ENCODE results near the gene CSNK1G2.

The CSNK1G2 gene

GRCh38 chr19:1932395-1932794 is 8.6 kb upstream of the CSNK1G2 start:
- Histone ChIP-seq H3K4me3 (ENCODE audit: extremely low read depth, insufficient read depth, low read length, poor library complexity, severe bottlenecking) (no peak overlapping the region), H3K27ac (ENCODE audit: low read depth, low read length, severe bottlenecking) (no peak overlapping the region), H3K9me3 (ENCODE audit: control insufficient read depth, low read length) (peaks cover 10% of the 10 kb centered on the region), H3K4me1 (ENCODE audit: control insufficient read depth, insufficient read depth, low read length, poor library complexity, severe bottlenecking) (no peaks in the 10 kb centered on the region), H3K36me3 (ENCODE audit: control insufficient read depth, insufficient read depth, low read length) (peaks cover 3% of the 10 kb centered on the region)
- 80 to 84% methylated on average over 4 to 8 of the region's 8 CpGs for WGBS, 2 experiments (ENCODE audit: insufficient coverage in 2 of 2)

DNA sequence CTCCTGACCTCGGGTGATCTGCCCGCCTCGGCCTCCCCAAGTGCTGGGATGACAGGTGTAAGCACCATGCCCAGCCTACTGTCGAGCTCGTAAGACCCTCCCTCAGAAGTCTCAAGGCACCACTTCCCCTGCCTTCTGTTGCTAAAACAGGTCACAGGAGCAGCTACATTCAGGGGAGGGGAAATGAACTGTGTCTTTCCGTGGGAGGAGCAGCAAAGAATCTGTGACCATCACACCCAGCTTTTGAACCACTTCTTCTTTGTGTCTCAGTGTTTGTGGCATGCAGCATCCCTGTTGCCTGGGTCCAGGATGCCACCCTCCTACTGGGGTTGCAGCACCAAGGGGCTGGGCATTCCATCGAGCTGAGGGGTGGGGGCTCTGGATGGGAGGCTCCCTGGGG is 7.7 kb upstream of the CSNK1G2 start:
- Histone ChIP-seq H3K36me3 (ENCODE audit: control insufficient read depth, insufficient read depth, low read length) (peaks cover 3% of the 10 kb centered on the region), H3K9me3 (ENCODE audit: control insufficient read depth, low read length) (peaks cover 10% of the 10 kb centered on the region), H3K4me3 (ENCODE audit: extremely low read depth, insufficient read depth, low read length, poor library complexity, severe bottlenecking) (no peak overlapping the region), H3K27ac (ENCODE audit: low read depth, low read length, severe bottlenecking) (no peak overlapping the region), H3K4me1 (ENCODE audit: control insufficient read depth, insufficient read depth, low read length, poor library complexity, severe bottlenecking) (no peaks in the 10 kb centered on the region)
- WGBS, 2 experiments (ENCODE audit: insufficient coverage in 2 of 2) = 83 to 87% methylated on average over 6 to 7 of the region's 7 CpGs

DNA sequence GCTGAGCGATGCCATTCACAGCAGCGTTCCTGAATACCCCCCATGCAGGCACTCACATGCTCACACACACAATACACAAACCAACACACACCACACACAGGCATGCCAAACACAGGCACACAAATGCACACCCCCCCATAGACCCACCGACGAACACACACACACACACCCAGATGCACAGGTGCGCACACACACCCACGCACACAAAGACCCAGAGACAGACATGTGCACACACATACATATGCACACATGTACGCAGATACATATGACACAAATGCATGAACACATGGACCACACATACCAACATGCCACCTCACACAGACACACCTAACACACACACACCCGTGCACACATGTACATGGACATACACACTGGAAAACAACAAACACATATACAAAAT is 7.0 kb upstream of the CSNK1G2 start:
- Histone ChIP-seq H3K4me3 (ENCODE audit: extremely low read depth, insufficient read depth, low read length, poor library complexity, severe bottlenecking) (no peak overlapping the region), H3K36me3 (ENCODE audit: control insufficient read depth, insufficient read depth, low read length) (peaks cover 3% of the 10 kb centered on the region)
- WGBS, 2 experiments (ENCODE audit: insufficient coverage in 2 of 2) = 80 to 82% methylated on average over 2 to 8 of the region's 8 CpGs

GRCh38 chr19:1935484-1936208 is 5.3 kb upstream of the CSNK1G2 start:
- Histone ChIP-seq H3K4me3 (ENCODE audit: extremely low read depth, insufficient read depth, low read length, poor library complexity, severe bottlenecking) (no peak overlapping the region), H3K9me3 (ENCODE audit: control insufficient read depth, low read length) (peaks cover 10% of the 10 kb centered on the region), H3K36me3 (ENCODE audit: control insufficient read depth, insufficient read depth, low read length) (peaks cover 3% of the 10 kb centered on the region), H3K4me1 (ENCODE audit: control insufficient read depth, insufficient read depth, low read length, poor library complexity, severe bottlenecking) (peaks cover 7% of the 10 kb centered on the region), H3K27ac (ENCODE audit: low read depth, low read length, severe bottlenecking) (no peak overlapping the region)
- 91 to 96% methylated on average over 11 of the region's 11 CpGs for WGBS, 2 experiments (ENCODE audit: insufficient coverage in 2 of 2)

More for the DNA sequence above, 7.0 kb upstream of the CSNK1G2 start:
- Histone ChIP-seq H3K4me1 (ENCODE audit: control insufficient read depth, insufficient read depth, low read length, poor library complexity, severe bottlenecking) (no peaks in the 10 kb centered on the region), H3K9me3 (ENCODE audit: control insufficient read depth, low read length) (peaks cover 10% of the 10 kb centered on the region), H3K27ac (ENCODE audit: low read depth, low read length, severe bottlenecking) (no peak overlapping the region)

- Histone ChIP-seq H3K9me3 (ENCODE audit: control insufficient read depth, low read length) (peaks cover 10% of the 10 kb centered on the region), H3K4me3 (ENCODE audit: extremely low read depth, insufficient read depth, low read length, poor library complexity, severe bottlenecking) (no peak overlapping the region), H3K27ac (ENCODE audit: low read depth, low read length, severe bottlenecking) (no peak overlapping the region), H3K36me3 (ENCODE audit: control insufficient read depth, insufficient read depth, low read length) (peaks cover 3% of the 10 kb centered on the region), H3K4me1 (ENCODE audit: control insufficient read depth, insufficient read depth, low read length, poor library complexity, severe bottlenecking) (peaks cover 7% of the 10 kb centered on the region)
- 94 to 95% methylated on average over 3 of the region's 3 CpGs for WGBS, 2 experiments (ENCODE audit: insufficient coverage in 2 of 2)
Measured at GRCh38 chr19:1936430-1936829, 4.5 kb upstream of the CSNK1G2 start.

DNA sequence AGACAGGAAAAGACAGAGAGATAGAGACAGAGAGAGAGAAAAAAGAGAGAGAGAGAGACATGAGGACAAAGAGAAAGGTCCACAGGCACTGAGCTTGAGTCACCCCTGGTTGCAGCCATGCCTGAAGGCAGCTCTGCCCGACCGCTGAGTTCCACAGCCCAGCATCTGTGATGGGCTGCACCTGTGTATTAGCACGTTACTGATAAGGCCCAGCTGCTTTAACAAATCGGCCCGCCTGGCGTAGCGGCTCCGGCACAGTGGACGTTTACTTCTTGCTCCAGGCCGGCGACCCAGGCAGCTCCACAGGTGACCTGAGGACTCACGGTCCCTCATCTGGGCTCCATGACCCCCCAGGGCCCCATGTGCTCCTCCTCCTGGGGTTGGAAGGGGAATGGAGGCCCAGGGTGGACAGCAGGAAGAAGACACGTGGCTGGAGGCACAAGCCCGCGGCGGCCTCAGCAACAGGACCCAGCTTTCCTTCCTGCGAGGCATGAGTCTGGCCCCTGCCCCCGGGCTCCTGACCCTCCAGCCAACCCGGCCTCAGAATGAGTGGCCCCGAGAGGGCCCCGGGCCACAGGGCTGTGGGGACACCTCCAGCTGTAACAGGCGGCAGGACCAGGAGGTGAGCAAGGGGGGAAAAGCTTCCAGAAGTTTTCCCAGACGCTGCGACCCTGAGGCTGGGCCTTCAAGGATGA is 3.9 kb upstream of the CSNK1G2 start:
- no peak overlapping the region for H3K4me3 ChIP-seq (ENCODE audit: extremely low read depth, insufficient read depth, low read length, poor library complexity, severe bottlenecking)
- H3K27ac ChIP-seq (ENCODE audit: low read depth, low read length, severe bottlenecking) = no peak overlapping the region
- WGBS, 2 experiments (ENCODE audit: insufficient coverage in 2 of 2) = 96 to 98% methylated on average over 21 to 23 of the region's 24 CpGs
- peaks cover 5% of the 10 kb centered on the region for H3K9me3 ChIP-seq (ENCODE audit: control insufficient read depth, low read length)
- peaks cover 3% of the 10 kb centered on the region for H3K36me3 ChIP-seq (ENCODE audit: control insufficient read depth, insufficient read depth, low read length)
- peaks cover 7% of the 10 kb centered on the region for H3K4me1 ChIP-seq (ENCODE audit: control insufficient read depth, insufficient read depth, low read length, poor library complexity, severe bottlenecking)

GRCh38 chr19:1938071-1938470 is 2.9 kb upstream of the CSNK1G2 start:
- peaks cover 7% of the 10 kb centered on the region for H3K4me1 ChIP-seq (ENCODE audit: control insufficient read depth, insufficient read depth, low read length, poor library complexity, severe bottlenecking)
- WGBS, 2 experiments (ENCODE audit: insufficient coverage in 2 of 2) = 100% methylated on average over 3 of the region's 7 CpGs
- H3K9me3 ChIP-seq (ENCODE audit: control insufficient read depth, low read length) = peaks cover 5% of the 10 kb centered on the region
- no peak overlapping the region for H3K27ac ChIP-seq (ENCODE audit: low read depth, low read length, severe bottlenecking)
- peaks cover 3% of the 10 kb centered on the region for H3K36me3 ChIP-seq (ENCODE audit: control insufficient read depth, insufficient read depth, low read length)
- H3K4me3 ChIP-seq (ENCODE audit: extremely low read depth, insufficient read depth, low read length, poor library complexity, severe bottlenecking) = no peak overlapping the region

- WGBS, 2 experiments (ENCODE audit: insufficient coverage in 2 of 2) = 1 to 3% methylated on average over 22 to 26 of the region's 40 CpGs
- Histone ChIP-seq H3K27ac (ENCODE audit: low read depth, low read length, severe bottlenecking) (peak overlapping the region; percentile 77), H3K4me3 (ENCODE audit: extremely low read depth, insufficient read depth, low read length, poor library complexity, severe bottlenecking) (peak overlapping the region; percentile 85), H3K4me1 (ENCODE audit: control insufficient read depth, insufficient read depth, low read length, poor library complexity, severe bottlenecking) (peaks cover 10% of the 10 kb centered on the region), H3K9me3 (ENCODE audit: control insufficient read depth, low read length) (no peaks in the 10 kb centered on the region), H3K36me3 (ENCODE audit: control insufficient read depth, insufficient read depth, low read length) (peaks cover 6% of the 10 kb centered on the region)
Measured at GRCh38 chr19:1942078-1942933, 1.3 kb downstream of the CSNK1G2 start.

DNA sequence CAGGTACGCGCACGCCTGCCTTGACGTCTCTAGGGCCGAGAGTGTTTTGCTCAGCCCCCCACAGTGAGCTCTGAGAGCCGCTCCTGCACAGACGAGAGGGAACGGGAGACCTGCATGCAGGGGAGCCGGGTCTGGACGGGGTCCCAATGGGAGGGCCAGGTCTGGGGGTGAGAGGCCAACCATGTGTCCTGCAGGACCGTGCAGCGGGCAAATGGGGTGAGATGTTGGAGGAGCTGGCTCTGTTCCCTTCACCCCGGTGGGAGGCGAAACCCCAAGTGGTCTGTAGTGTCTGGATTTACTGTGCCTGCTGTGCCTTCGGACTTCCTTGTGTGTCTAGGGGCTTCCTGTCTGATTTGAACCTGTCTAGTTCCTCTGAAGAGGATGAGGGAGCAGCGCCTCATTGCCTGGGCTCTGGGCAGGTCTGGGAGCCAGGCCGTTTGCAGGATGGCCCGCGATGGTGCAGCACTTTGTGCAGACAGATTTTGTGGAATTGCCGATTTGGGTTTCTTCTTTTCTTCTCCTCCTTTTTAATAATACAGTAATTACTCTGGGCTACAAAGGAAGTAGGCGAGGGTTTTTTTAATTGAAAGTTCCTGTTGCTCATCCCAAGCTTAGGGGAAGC is 2.1 kb downstream of the CSNK1G2 start:
- WGBS, 2 experiments (ENCODE audit: insufficient coverage in 2 of 2) = 27 to 35% methylated on average over 16 to 17 of the region's 21 CpGs
- Histone ChIP-seq H3K4me1 (ENCODE audit: control insufficient read depth, insufficient read depth, low read length, poor library complexity, severe bottlenecking) (peaks cover 10% of the 10 kb centered on the region), H3K36me3 (ENCODE audit: control insufficient read depth, insufficient read depth, low read length) (peaks cover 11% of the 10 kb centered on the region), H3K27ac (ENCODE audit: low read depth, low read length, severe bottlenecking) (peak overlapping the region; percentile 77), H3K4me3 (ENCODE audit: extremely low read depth, insufficient read depth, low read length, poor library complexity, severe bottlenecking) (peak overlapping the region; percentile 85), H3K9me3 (ENCODE audit: control insufficient read depth, low read length) (no peaks in the 10 kb centered on the region)

DNA sequence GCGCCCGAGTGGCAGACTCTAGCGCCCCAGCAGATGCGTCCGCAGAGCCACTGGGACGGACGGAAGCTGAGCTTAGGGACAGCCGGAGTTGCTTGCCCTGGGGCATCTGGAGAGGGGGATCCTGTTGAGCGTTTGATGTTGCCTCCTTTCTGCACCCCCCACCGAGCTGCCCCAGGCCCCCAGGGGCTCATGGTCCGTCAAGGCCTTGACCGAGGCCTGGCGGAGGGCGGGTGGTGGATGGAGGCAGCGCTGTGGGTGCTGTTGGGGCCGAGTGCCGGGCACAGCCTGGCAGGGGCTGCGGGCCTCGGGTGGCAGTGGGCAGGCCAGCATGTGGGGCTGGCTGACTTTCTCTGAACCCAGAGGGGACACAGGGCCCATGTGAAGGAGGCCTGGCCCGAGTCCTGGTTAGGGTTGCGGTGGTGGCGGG is 2.7 kb downstream of the CSNK1G2 start:
- H3K27ac ChIP-seq (ENCODE audit: low read depth, low read length, severe bottlenecking) = no peak overlapping the region
- 93 to 94% methylated on average over 19 to 20 of the region's 22 CpGs for WGBS, 2 experiments (ENCODE audit: insufficient coverage in 2 of 2)
- peaks cover 10% of the 10 kb centered on the region for H3K4me1 ChIP-seq (ENCODE audit: control insufficient read depth, insufficient read depth, low read length, poor library complexity, severe bottlenecking)
- H3K36me3 ChIP-seq (ENCODE audit: control insufficient read depth, insufficient read depth, low read length) = peaks cover 11% of the 10 kb centered on the region
- H3K9me3 ChIP-seq (ENCODE audit: control insufficient read depth, low read length) = no peaks in the 10 kb centered on the region
- H3K4me3 ChIP-seq (ENCODE audit: extremely low read depth, insufficient read depth, low read length, poor library complexity, severe bottlenecking) = no peak overlapping the region

Data from mesodermal cell (in vitro differentiated cells).